ENCODE results near the gene CALR3.

The CALR3 gene

GRCh38 chr19:16521715-16522289 is 25.8 kb upstream of the CALR3 start:
- no peak for TF ChIP-seq FOXP2 (optimal IDR thresholded peaks at IDR 0.05; ENCODE audit: borderline replicate concordance, extremely low read depth, extremely low read length, insufficient read depth)
- no peak for TF ChIP-seq POLR2AphosphoS5 (IDR thresholded peaks at IDR 0.05; ENCODE audit: low read depth, low read length)
- no peak for TF ChIP-seq SIN3A (IDR thresholded peaks at IDR 0.05; ENCODE audit: borderline replicate concordance, insufficient read depth, low read length)
- TF ChIP-seq, protein P1, sequence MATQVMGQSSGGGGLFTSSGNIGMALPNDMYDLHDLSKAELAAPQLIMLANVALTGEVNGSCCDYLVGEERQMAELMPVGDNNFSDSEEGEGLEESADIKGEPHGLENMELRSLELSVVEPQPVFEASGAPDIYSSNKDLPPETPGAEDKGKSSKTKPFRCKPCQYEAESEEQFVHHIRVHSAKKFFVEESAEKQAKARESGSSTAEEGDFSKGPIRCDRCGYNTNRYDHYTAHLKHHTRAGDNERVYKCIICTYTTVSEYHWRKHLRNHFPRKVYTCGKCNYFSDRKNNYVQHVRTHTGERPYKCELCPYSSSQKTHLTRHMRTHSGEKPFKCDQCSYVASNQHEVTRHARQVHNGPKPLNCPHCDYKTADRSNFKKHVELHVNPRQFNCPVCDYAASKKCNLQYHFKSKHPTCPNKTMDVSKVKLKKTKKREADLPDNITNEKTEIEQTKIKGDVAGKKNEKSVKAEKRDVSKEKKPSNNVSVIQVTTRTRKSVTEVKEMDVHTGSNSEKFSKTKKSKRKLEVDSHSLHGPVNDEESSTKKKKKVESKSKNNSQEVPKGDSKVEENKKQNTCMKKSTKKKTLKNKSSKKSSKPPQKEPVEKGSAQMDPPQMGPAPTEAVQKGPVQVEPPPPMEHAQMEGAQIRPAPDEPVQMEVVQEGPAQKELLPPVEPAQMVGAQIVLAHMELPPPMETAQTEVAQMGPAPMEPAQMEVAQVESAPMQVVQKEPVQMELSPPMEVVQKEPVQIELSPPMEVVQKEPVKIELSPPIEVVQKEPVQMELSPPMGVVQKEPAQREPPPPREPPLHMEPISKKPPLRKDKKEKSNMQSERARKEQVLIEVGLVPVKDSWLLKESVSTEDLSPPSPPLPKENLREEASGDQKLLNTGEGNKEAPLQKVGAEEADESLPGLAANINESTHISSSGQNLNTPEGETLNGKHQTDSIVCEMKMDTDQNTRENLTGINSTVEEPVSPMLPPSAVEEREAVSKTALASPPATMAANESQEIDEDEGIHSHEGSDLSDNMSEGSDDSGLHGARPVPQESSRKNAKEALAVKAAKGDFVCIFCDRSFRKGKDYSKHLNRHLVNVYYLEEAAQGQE (IDR thresholded peaks at IDR 0.05; ENCODE audit: insufficient read depth in 1 of 2, low read depth in 2 of 2, low read length in 2 of 2) = no peak
- no peak for TF ChIP-seq TAF1 (IDR thresholded peaks at IDR 0.05; ENCODE audit: borderline replicate concordance, insufficient read depth, low read length)

- no peak for TF ChIP-seq TAF1 (IDR thresholded peaks at IDR 0.05; ENCODE audit: borderline replicate concordance, insufficient read depth, low read length)
- no peak; the same call in 1 of the 2 replicates for TF ChIP-seq POLR2AphosphoS5 (IDR thresholded peaks at IDR 0.05; ENCODE audit: low read depth, low read length)
- TF ChIP-seq, protein P1 (IDR thresholded peaks at IDR 0.05; ENCODE audit: insufficient read depth in 1 of 2, low read depth in 2 of 2, low read length in 2 of 2) = no peak
- TF ChIP-seq FOXP2 (optimal IDR thresholded peaks at IDR 0.05; ENCODE audit: borderline replicate concordance, extremely low read depth, extremely low read length, insufficient read depth) = no peak
- no peak for TF ChIP-seq SIN3A (IDR thresholded peaks at IDR 0.05; ENCODE audit: borderline replicate concordance, insufficient read depth, low read length)
Observed at GRCh38 chr19:16520986-16521624, 25.1 kb upstream of the CALR3 start.

- TF ChIP-seq FOXP2 (optimal IDR thresholded peaks at IDR 0.05; ENCODE audit: borderline replicate concordance, extremely low read depth, extremely low read length, insufficient read depth) = no peak
- no peak; the same call in 1 of the 2 replicates for TF ChIP-seq POLR2AphosphoS5 (IDR thresholded peaks at IDR 0.05; ENCODE audit: low read depth, low read length)
- TF ChIP-seq, protein P1 (IDR thresholded peaks at IDR 0.05; ENCODE audit: insufficient read depth in 1 of 2, low read depth in 2 of 2, low read length in 2 of 2) = no peak
- no peak for TF ChIP-seq SIN3A (IDR thresholded peaks at IDR 0.05; ENCODE audit: borderline replicate concordance, insufficient read depth, low read length)
- no peak for TF ChIP-seq TAF1 (IDR thresholded peaks at IDR 0.05; ENCODE audit: borderline replicate concordance, insufficient read depth, low read length)
Observed at GRCh38 chr19:16520074-16520973, 24.4 kb upstream of the CALR3 start.

DNA sequence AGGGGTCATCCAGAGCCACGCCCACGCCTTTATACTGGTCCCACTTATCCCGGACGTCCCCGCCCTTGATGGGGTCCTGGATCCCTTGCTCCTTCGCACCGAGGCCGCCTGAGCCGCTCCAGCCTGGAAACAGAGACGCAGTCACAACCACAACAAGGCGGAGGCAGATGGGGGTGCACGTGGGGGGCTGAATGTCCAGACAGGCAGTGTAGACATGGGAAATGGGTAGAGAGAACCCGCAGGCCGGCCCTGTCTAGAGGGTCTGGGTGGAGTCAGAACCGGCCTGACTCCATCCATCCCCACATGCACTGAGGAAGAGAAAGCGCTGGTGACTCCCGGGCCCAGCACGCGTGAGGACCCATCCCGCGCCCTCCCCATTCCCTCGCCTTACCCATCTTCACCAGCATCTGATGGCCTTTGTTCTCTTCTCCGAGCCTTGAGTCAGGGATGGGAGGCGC is 23.3 kb upstream of the CALR3 start:
- TF ChIP-seq, protein P1 (IDR thresholded peaks at IDR 0.05; ENCODE audit: insufficient read depth in 1 of 2, low read depth in 2 of 2, low read length in 2 of 2) = no peak
